ENCODE data around the gene CHPF. TPM values are rescaled to one million over a fixed set of nuclear protein-coding genes. Genes with fewer than 3 reads are reported as not detected.

CHPF gene
- total RNA-seq, 2 experiments from 2014 or later = 16.6 to 18.4 TPM

- peaks cover 9% of the 10 kb centered on the region for H3K27me3 Mint-ChIP-seq
- H3K4me1 Mint-ChIP-seq (ENCODE audit: low read depth) = no peaks in the 10 kb centered on the region
- POLR2A ChIA-PET = interaction anchor here (1.1 kb wide), 1 partner anchor 12 kb away, joined by 3 read pairs; the partner anchor contains the start of gene OBSL1
- no peak overlapping the region for H3K27ac Mint-ChIP-seq
- H3K4me3 Mint-ChIP-seq = no peak overlapping the region
- ATAC-seq = no peak
- DNase-seq = no peak
- CTCF ChIA-PET = interaction anchor here (0.7 to 2.7 kb wide), 37 partner anchors 8 to 171 kb away, joined by 3 to 26 read pairs (median 6); partner anchors contain the start of genes CHPF, DNPEP, GMPPA and INHA
- intact Hi-C loops (cut with micrococcal nuclease) = no loop called here
- no peaks in the 10 kb centered on the region for H3K9me3 Mint-ChIP-seq
- no peaks in the 10 kb centered on the region for H3K36me3 Mint-ChIP-seq (ENCODE audit: low read depth)
- TF ChIP-seq, protein P1, sequence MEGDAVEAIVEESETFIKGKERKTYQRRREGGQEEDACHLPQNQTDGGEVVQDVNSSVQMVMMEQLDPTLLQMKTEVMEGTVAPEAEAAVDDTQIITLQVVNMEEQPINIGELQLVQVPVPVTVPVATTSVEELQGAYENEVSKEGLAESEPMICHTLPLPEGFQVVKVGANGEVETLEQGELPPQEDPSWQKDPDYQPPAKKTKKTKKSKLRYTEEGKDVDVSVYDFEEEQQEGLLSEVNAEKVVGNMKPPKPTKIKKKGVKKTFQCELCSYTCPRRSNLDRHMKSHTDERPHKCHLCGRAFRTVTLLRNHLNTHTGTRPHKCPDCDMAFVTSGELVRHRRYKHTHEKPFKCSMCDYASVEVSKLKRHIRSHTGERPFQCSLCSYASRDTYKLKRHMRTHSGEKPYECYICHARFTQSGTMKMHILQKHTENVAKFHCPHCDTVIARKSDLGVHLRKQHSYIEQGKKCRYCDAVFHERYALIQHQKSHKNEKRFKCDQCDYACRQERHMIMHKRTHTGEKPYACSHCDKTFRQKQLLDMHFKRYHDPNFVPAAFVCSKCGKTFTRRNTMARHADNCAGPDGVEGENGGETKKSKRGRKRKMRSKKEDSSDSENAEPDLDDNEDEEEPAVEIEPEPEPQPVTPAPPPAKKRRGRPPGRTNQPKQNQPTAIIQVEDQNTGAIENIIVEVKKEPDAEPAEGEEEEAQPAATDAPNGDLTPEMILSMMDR (IDR thresholded peaks at IDR 0.05) = no peak
Observed at GRCh38 chr2:219559156-219559915, 15.7 kb upstream of the CHPF start.

GRCh38 chr2:219557791-219558785 lies 14.5 kb upstream of the CHPF start:
- CTCF ChIA-PET = interaction anchor here (1.0 to 1.2 kb wide), 3 partner anchors 13 to 62 kb away, joined by 3 read pairs; partner anchors contain the start of gene OBSL1
- H3K27ac Mint-ChIP-seq = no peak overlapping the region
- TF ChIP-seq, protein P1 (IDR thresholded peaks at IDR 0.05) = no peak
- no peak overlapping the region for H3K4me3 Mint-ChIP-seq
- H3K36me3 Mint-ChIP-seq (ENCODE audit: low read depth) = no peaks in the 10 kb centered on the region
- intact Hi-C loops (cut with micrococcal nuclease) = no loop called here
- H3K4me1 Mint-ChIP-seq (ENCODE audit: low read depth) = no peaks in the 10 kb centered on the region
- POLR2A ChIA-PET = interaction anchor here (0.6 kb wide), 1 partner anchor 1995 kb away, joined by 3 read pairs; no protein-coding TSS in a partner anchor
- DNase-seq = no peak
- H3K9me3 Mint-ChIP-seq = no peaks in the 10 kb centered on the region
- peaks cover 21% of the 10 kb centered on the region for H3K27me3 Mint-ChIP-seq
- ATAC-seq = no peak

- POLR2A ChIA-PET = interaction anchor here (1.0 kb wide), 1 partner anchor 23 kb away, joined by 3 read pairs; no protein-coding TSS in a partner anchor
- H3K36me3 Mint-ChIP-seq (ENCODE audit: low read depth) = no peaks in the 10 kb centered on the region
- no peak overlapping the region for H3K27ac Mint-ChIP-seq
- H3K9me3 Mint-ChIP-seq = no peaks in the 10 kb centered on the region
- intact Hi-C loops (cut with micrococcal nuclease) = no loop called here
- CTCF ChIA-PET = interaction anchor here (1.1 to 1.8 kb wide), 4 partner anchors 14 to 86 kb away, joined by 3 to 4 read pairs (median 3); partner anchors contain the start of gene OBSL1
- no peak overlapping the region for H3K4me3 Mint-ChIP-seq
- no peak for ATAC-seq
- no peak for DNase-seq
- H3K27me3 Mint-ChIP-seq = peaks cover 21% of the 10 kb centered on the region
- H3K4me1 Mint-ChIP-seq (ENCODE audit: low read depth) = no peaks in the 10 kb centered on the region
- TF ChIP-seq, protein P1 (IDR thresholded peaks at IDR 0.05) = no peak
Observed at GRCh38 chr2:219557320-219557719, 13.7 kb upstream of the CHPF start.

DNA sequence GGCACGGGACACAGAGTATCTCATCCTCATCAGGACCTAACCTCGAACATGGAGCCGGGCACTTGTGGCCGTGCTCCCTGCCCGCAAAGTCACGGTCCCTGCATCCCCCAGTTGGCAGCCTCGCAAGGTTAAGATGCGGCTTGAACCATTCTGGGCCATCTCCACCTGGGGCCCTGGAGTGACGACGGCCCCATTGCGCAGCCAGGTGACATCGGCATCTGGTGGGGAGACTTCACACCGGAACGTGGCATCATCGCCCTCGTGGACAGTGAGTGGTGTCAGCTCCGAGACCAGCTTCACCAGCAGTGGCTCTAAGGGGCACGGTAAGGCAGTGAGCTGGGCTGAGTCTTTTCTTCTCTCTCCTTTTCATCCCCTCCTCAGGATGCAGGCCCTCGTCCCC lies 12.8 kb upstream of the CHPF start:
- no peaks in the 10 kb centered on the region for H3K9me3 Mint-ChIP-seq
- ChIA-PET POLR2A (interaction anchor here (1.0 kb wide), 1 partner anchor 24 kb away, joined by 3 read pairs; no protein-coding TSS in a partner anchor), CTCF (interaction anchor here (1.1 to 1.8 kb wide), 2 partner anchors 27 to 87 kb away, joined by 3 to 4 read pairs; no protein-coding TSS in a partner anchor)
- H3K4me1 Mint-ChIP-seq (ENCODE audit: low read depth) = no peaks in the 10 kb centered on the region
- intact Hi-C loops (cut with micrococcal nuclease) = no loop called here
- H3K36me3 Mint-ChIP-seq (ENCODE audit: low read depth) = no peaks in the 10 kb centered on the region
- H3K4me3 Mint-ChIP-seq = no peak overlapping the region
- peaks cover 24% of the 10 kb centered on the region for H3K27me3 Mint-ChIP-seq
- TF ChIP-seq, protein P1 (IDR thresholded peaks at IDR 0.05) = no peak
- ATAC-seq (no peak), DNase-seq (no peak)
- no peak overlapping the region for H3K27ac Mint-ChIP-seq
